GM18873 (cell line): ENCODE data around the gene TBL1X.

ENCODE experiments used
- ATAC-seq: cut with Tn5 transposase; IDR thresholded peaks from one replicate; pipeline ENCODE4 v1.9.1; 2021; ENCODE audit warnings: mild to moderate bottlenecking, moderate library complexity, moderate number of reproducible peaks; ENCODE audit not compliant: unreplicated experiment, low FRiP score

The TBL1X gene

DNA sequence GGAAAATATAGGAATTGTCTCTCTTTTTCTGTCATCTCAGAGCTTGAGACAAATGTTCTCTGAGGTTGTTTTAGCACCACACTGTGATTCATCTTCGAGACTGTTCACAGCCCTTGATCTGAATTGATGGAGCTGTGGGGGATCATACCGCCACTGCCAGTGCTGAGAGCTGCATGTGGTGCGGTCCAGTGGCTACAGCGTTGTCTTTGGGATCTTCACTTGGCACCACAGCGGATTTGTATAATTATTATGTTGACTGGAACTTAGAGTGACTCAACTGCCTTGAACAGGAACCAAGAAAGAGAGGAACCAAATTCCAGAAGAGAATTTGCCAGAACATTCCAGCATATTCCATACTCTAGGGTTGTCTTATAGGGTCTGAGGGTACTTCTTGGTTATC, 29.1 kb downstream of the TBL1X start:
- no peak for ATAC-seq

- ATAC-seq = no peak
These were observed 29.9 kb downstream of the TBL1X start for GRCh38 chrX:9494771-9495170.

DNA sequence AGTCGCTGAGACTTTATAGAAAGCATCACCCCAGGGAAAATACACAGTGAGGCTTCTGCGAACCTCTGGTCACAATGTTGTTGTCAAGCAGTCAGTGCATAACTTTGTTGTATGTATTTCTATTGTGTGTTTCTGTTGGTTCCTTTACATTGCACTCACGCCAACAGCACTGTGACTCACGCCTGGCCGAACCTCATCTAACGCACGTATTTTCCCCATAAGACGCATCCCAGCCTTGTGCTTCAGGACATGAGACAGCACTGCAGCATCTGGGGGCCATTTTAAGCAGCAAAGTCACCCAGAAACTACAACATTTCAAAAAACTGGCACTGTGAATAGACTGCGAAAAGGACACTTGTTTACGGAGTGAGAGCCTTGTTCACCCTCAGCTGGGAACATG, 30.6 kb downstream of the TBL1X start:
- no peak for ATAC-seq

GRCh38 chrX:9498236-9498635, 33.4 kb downstream of the TBL1X start:
- ATAC-seq = no peak

- no peak for ATAC-seq
These were observed 35.7 kb downstream of the TBL1X start for GRCh38 chrX:9500584-9500983.

GRCh38 chrX:9501362-9501761, 36.5 kb downstream of the TBL1X start:
- no peak for ATAC-seq

- ATAC-seq = no peak
These were observed 38.4 kb downstream of the TBL1X start for GRCh38 chrX:9503261-9503660.

DNA sequence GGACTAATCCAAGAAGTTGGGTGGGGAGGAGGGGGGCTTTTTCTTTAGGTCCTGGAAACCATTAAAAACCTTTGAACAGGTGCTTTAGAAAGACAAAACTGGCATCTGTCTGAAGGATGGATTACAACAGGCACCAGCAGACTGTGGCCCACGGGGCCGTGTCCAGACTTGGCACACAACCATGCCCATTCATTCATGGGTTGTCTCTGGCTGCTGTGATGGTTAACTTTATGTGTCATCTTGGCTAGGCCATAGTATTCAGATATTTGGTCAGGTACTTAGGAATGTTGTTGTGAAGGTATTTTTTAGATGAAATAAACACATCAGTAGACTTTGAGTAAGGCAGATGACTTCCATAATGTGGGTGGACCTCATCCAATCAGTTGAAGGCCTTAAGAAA, 45.5 kb downstream of the TBL1X start:
- no peak for ATAC-seq

DNA sequence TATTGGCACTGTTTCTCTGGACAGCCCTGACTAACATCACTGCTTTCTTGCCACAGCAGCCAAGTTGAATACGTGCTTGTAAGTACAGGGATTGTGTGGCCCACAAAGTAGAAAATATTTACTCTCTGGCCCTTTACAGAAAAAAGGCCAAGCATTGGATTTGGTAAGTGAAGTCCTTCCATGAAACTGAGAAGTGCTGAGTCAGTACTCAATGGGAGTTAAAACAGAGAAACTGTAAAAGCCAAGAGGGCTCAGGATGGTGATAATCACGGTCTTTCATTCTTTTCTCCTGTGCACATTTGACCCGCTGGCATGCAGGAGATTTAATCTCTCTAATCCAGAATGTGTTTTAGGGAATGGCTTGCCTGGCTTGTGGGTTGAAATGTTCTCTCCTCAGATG, 46.1 kb downstream of the TBL1X start:
- no peak for ATAC-seq

DNA sequence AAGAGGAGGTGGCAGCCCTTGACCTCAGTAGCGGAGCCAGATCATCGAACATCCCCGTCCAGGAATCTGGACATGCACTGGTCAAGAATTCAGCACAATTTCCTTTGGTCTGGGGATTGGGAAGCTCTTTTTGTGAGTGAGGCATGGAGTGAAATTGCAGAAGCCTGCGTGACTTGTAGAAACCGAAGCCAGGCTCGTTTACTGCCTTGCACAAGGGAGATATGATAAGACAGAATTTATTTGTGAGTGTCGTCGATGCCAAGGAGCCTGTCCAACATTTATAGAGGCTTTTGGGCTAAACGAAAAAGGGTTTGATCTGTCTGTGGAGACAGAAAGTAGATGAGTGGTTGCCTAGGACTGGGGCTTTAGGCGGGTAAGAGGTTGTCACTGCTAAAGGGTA, 50.6 kb downstream of the TBL1X start:
- no peak for ATAC-seq

- ATAC-seq = no peak
These were observed 51.2 kb downstream of the TBL1X start for GRCh38 chrX:9515973-9516538.

DNA sequence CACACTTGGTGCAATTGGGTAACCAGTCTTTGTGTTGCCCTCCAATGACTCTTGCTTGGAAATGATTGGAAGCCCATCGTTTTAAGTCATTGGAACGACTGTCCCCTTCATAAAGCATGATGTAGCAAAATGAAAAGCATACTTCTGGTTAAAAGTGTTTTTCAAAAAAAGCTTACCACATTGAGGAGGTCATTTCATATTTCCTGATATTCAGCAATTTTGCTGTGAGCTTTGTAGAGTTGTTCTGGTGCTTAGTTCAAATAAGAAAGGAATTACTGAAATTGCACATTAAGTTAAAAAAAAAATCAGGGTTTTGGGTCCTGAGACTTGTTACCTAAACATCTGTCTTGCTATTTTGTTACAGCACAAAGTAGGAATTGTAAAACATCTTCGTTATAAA, 51.8 kb downstream of the TBL1X start:
- ATAC-seq = no peak

DNA sequence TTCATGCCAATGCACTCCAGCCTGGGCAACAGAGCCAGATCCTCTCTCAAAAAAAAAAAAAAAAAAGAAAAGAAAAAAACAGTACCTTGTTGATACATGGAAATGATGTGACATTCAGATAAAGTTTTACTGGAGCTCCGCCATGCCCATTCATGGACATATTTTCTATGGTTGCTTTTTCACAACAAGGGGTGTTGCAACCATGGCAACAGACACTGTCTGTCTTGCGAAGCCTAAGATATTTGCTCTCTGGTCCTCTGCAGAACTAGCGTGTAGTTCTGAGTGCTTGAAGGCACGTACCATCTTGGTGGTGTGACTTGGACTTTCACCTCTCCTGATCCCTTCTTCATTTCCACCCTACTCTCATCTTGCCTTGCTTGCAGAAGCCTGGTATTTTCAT, 53.2 kb downstream of the TBL1X start:
- ATAC-seq = no peak

DNA sequence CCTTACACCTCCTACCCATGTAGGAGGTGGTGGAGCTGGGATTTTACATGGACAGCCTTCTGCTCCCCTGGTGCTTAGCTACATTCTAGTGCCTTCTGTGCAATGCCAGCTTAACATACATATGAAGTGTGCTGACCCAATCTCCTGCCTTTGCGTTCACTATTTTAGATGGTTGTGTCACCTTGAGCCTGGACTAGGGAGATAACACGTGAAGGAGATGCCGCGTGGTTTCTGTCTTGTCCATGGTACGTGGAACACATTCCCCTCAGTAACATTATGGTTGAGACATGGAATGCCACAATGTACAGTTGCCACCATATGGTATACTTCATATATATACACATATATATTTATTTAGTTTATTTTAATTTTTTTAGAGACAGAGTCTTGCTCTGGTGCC, 54.0 kb downstream of the TBL1X start:
- ATAC-seq = no peak

DNA sequence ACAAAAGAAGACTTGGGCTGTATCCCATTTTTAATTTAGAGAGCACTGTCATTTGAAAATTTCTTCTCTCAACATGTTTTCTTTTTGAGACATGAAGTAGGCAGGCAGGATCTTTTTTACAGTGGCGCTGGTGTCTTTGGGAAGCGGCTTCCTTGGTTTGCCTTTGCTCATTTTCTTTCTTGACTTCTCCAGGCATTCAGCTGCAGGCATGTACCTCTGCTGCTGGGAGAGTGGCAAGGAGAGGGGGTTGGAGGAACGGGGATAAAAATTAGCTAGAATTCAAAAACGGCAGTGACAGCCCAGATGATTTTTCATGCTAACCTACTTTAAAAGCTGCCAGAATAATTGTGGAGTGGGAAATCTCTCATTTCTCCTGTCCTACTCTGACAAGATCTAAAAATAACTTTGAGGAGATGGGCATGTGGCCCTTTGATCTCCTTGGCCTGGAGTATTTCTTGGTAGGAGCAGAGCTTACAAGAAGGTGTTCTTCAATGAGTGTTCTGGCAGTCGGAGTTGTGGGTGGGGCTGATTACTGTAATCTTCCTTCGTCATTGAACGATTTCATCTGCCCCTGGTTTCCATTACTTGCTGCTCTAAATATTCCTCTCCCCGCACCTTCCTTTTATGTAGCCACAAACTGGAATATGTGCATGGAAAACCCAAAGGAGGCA, 54.8 kb downstream of the TBL1X start:
- no peak for ATAC-seq

GRCh38 chrX:9520217-9520590, 55.3 kb downstream of the TBL1X start:
- no peak for ATAC-seq

GRCh38 chrX:9522378-9523155, 57.7 kb downstream of the TBL1X start:
- ATAC-seq = no peak

- peak; percentile 46 for ATAC-seq
These were observed 60.8 kb downstream of the TBL1X start for GRCh38 chrX:9525511-9526248.

- ATAC-seq = no peak
These were observed 62.1 kb downstream of the TBL1X start for GRCh38 chrX:9526965-9527364.

DNA sequence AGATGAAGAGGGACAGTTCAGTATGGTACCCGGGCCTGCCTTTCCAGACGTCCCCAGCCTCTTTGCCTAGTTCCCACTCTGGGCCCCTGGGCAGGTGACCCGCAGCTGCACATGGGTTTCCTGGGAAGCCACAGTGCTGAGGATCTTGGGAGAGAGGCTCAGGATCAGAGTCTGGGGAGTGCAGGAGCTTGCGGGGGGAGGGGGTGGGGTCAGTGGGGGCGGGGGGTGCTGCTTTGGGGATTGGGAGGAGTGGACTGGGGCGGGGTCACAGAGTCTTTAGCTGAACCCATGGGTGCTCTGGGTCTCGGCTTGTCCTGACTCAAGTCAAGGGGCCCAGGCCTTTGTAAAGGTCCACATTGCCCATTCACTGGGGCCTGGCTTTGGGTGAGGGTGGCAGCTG, 63.6 kb downstream of the TBL1X start:
- ATAC-seq = no peak

- ATAC-seq = no peak
These were observed 64.4 kb downstream of the TBL1X start for GRCh38 chrX:9529223-9529622.
